Neural crest cell (in vitro differentiated cells): Measurements from ENCODE around the gene PIP5K1A. TPM values are rescaled to one million over a fixed set of nuclear protein-coding genes. Genes with fewer than 3 reads are reported as not detected.

Source experiments
- DNase-seq: peaks from one replicate; pipeline ENCODE4 v3.0.0; 2021; ENCODE audit warnings: low read depth, mixed read lengths, low spot score
- H3K27ac Mint-ChIP-seq: one replicate; pipeline ENCODE4 v1.8.0; 2021; ENCODE audit warnings: mild to moderate bottlenecking, mixed read lengths; ENCODE audit not compliant: unreplicated experiment
- H3K27me3 Mint-ChIP-seq: 2 replicates; pipeline ENCODE4 v1.8.0; 2021; ENCODE audit warnings: low read depth, mild to moderate bottlenecking, mixed read lengths
- H3K36me3 Mint-ChIP-seq: 2 replicates; pipeline ENCODE4 v1.8.0; 2021; ENCODE audit warnings: low read depth, mild to moderate bottlenecking, mixed read lengths
- H3K4me1 Mint-ChIP-seq: 2 replicates; pipeline ENCODE4 v1.8.0; 2021; ENCODE audit warnings: mixed read lengths
- H3K4me3 Mint-ChIP-seq: one replicate; pipeline ENCODE4 v1.8.0; 2021; ENCODE audit warnings: mild to moderate bottlenecking, mixed read lengths
- H3K9me3 Mint-ChIP-seq: 2 replicates; pipeline ENCODE4 v1.8.0; 2021; ENCODE audit warnings: mixed read lengths
- total RNA-seq: library from RNA; stranded (reverse); gene quantifications from 2 replicates; pipeline ENCODE4 v1.2.1, GENCODE V29; 2021
- TF ChIP-seq, protein P1 (sequence below): fragments of 200-600 bp; sonication (generic); conservative IDR thresholded peaks from 2 replicates; pipeline ENCODE4 v1.5.0; 2021; ENCODE audit warnings: antibody characterized with exemption, mild to moderate bottlenecking

PIP5K1A gene
- total RNA-seq, 1 donor from 2014 or later, result 96.2 TPM

GRCh38 chr1:151294742-151295462 is 96.5 kb downstream of the PIP5K1A start:
- TF ChIP-seq, protein P1, sequence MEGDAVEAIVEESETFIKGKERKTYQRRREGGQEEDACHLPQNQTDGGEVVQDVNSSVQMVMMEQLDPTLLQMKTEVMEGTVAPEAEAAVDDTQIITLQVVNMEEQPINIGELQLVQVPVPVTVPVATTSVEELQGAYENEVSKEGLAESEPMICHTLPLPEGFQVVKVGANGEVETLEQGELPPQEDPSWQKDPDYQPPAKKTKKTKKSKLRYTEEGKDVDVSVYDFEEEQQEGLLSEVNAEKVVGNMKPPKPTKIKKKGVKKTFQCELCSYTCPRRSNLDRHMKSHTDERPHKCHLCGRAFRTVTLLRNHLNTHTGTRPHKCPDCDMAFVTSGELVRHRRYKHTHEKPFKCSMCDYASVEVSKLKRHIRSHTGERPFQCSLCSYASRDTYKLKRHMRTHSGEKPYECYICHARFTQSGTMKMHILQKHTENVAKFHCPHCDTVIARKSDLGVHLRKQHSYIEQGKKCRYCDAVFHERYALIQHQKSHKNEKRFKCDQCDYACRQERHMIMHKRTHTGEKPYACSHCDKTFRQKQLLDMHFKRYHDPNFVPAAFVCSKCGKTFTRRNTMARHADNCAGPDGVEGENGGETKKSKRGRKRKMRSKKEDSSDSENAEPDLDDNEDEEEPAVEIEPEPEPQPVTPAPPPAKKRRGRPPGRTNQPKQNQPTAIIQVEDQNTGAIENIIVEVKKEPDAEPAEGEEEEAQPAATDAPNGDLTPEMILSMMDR, result no peak
- no peak for DNase-seq
- Mint-ChIP-seq H3K27ac (peak overlapping the region; percentile 85), H3K36me3 (peaks cover 25% of the 10 kb centered on the region), H3K27me3 (peaks cover 3% of the 10 kb centered on the region), H3K9me3 (no peaks in the 10 kb centered on the region), H3K4me1 (peaks cover 20% of the 10 kb centered on the region), H3K4me3 (peak overlapping the region; percentile 70)

Other genes starting within 250 kb of the PIP5K1A start
- gene CERS2, start 223.7 kb upstream of the PIP5K1A start, total RNA-seq, result 149 and 156 TPM in 2 replicates
- gene ANXA9, start 216.3 kb upstream of the PIP5K1A start, total RNA-seq, result not detected in 2 replicates
- 19.2 and 19.6 TPM in 2 replicates for gene MINDY1, start 191.7 kb upstream of the PIP5K1A start, total RNA-seq
- 16.6 and 22.5 TPM in 2 replicates for gene PRUNE1, start 190.1 kb upstream of the PIP5K1A start, total RNA-seq
- 0.79 and 1.1 TPM in 2 replicates for gene BNIPL, start 162.0 kb upstream of the PIP5K1A start, total RNA-seq
- gene C1orf56, start 150.8 kb upstream of the PIP5K1A start, total RNA-seq, result 6.3 and 8.0 TPM in 2 replicates
- gene CDC42SE1, start 138.9 kb upstream of the PIP5K1A start, total RNA-seq, result 111 and 115 TPM in 2 replicates
- 63.9 and 66.1 TPM in 2 replicates for gene MLLT11, start 138.2 kb upstream of the PIP5K1A start, total RNA-seq
- gene GABPB2, start 127.8 kb upstream of the PIP5K1A start, total RNA-seq, result 6.1 and 7.8 TPM in 2 replicates
- 30.7 and 33.7 TPM in 2 replicates for gene SEMA6C, start 51.9 kb upstream of the PIP5K1A start, total RNA-seq
- not detected in 2 replicates for gene TNFAIP8L2, start 41.9 kb upstream of the PIP5K1A start, total RNA-seq
- gene LYSMD1, start 32.6 kb upstream of the PIP5K1A start, total RNA-seq, result 11.2 and 11.9 TPM in 2 replicates
- gene SCNM1, start 32.4 kb upstream of the PIP5K1A start, total RNA-seq, result 48.7 and 57.1 TPM in 2 replicates
- 1.6 and 2.7 TPM in 2 replicates for gene TMOD4, start 22.6 kb upstream of the PIP5K1A start, total RNA-seq
- 134 and 135 TPM in 2 replicates for gene VPS72, start 8.4 kb upstream of the PIP5K1A start, total RNA-seq
- gene PSMD4, start 56.2 kb downstream of the PIP5K1A start, total RNA-seq, result 209 and 214 TPM in 2 replicates
- gene ZNF687, start 83.7 kb downstream of the PIP5K1A start, total RNA-seq, result 34.9 and 39.9 TPM in 2 replicates
- gene PI4KB, start 128.9 kb downstream of the PIP5K1A start, total RNA-seq, result 46.3 and 52.0 TPM in 2 replicates
- 71.3 and 73.5 TPM in 2 replicates for gene RFX5, start 148.7 kb downstream of the PIP5K1A start, total RNA-seq
- gene SELENBP1, start 174.2 kb downstream of the PIP5K1A start, total RNA-seq, result 35.9 and 36.2 TPM in 2 replicates
- 278 and 279 TPM in 2 replicates for gene PSMB4, start 201.0 kb downstream of the PIP5K1A start, total RNA-seq